Testis (tissue), 2 donors: ENCODE data around the gene ACAN.

ENCODE experiments used
- CTCF ChIP-seq, 3 experiments: fragments of 450-650 bp in 2 of 3; fragments of 200-600 bp in 1 of 3; sonication (generic) in 1 of 3; IDR thresholded peaks; one replicate each; pipeline ENCODE4 v1.5.1; 2016 to 2019; ENCODE audit warnings: antibody characterized with exemption in 3 of 3, mild to moderate bottlenecking in 2 of 3, moderate library complexity in 1 of 3
- POLR2A ChIP-seq: fragments of 450-650 bp; IDR thresholded peaks from one replicate; pipeline ENCODE4 v1.6.1; 2017; ENCODE audit warnings: antibody characterized with exemption, mild to moderate bottlenecking, moderate library complexity

GRCh38 chr15:88894819-88895767 lies 91.9 kb downstream of the ACAN start, which contains the start of gene HAPLN3:
- TF ChIP-seq CTCF (IDR thresholded peaks at IDR 0.05) (no peak), POLR2A (no peak)
